NAMALWA (cell line): Measurements from ENCODE around the gene AKAP13.
"Not testable (repeated sequence)": the region's sequence is repeated elsewhere in the genome, so short reads cannot be mapped to it uniquely, and the experiment has no call there.

ENCODE experiments used
- DNase-seq: peaks from one replicate; pipeline ENCODE4 v3.0.0-alpha.2; 2015; ENCODE audit warnings: low spot score

Gene AKAP13

DNA sequence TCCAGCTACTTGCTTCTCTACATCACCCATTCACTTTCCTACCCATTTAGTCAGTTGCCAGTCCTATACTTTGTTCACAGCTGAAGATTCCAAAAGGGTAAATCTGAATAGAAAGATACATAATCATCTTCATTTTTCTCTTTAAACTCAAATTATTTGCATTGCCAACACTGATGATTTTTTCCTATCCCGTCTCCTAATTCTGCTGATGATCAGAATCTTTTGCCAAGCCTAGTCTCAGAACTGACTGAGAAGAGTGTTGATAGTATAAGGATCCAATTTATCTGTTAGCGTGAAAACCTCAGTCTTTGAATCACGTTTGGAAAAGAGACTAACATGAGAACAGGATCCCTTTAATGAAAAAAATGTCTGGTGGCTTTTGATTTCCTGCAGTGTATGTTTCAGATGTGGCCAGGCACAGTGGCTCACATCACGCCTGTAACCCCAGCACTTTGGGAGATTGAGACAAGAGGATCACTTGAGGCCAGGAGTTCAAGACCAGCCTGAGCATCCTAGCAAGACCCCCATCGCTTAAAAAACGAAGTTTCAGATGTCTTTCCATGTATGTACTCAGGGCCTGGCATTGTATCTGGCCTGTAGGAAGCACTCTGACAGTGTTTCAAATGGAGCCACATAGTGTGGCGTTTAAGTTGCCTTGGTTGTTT, 244.9 kb downstream of the AKAP13 start:
- DNase-seq: no peak

GRCh38 chr15:85625856-85626255, 245.5 kb downstream of the AKAP13 start:
- no peak for DNase-seq

GRCh38 chr15:85627213-85627935, 247.0 kb downstream of the AKAP13 start:
- no peak for DNase-seq

DNA sequence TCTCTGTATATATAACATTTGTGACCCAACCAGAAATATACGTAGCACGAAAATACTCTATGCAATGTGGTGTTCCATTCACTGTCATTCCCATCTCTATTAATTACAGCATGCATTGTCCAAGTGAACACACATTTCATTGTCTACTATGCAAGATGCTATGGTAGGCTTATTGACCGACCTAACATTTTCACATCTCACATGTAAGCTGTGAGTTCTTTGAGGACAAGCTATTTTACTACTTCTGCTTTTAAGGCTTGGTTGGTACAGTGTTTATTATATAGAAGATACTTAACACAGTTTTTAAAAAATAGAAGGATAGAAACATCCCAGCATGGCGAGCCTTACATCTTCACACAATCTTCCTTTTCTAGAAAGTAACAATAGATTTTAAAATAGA, 249.9 kb downstream of the AKAP13 start:
- DNase-seq: no peak

DNA sequence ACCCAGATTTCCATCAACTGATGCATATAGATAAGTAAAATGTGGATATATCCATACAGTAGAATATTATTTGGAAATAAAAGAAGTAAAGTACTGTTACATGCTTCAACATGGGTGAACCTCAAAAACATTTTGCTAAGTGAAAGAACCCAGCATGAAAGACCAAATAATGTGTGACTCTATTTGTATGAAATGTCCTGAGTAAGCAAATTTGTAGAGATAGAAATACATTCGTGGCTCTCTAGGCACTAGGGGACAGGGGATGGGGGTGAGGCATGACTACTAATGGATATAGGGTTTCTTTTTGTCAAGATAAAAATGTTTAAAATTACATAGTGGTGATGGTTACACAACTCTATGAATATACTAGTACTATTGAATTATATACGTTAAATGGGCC, 250.6 kb downstream of the AKAP13 start:
- no peak for DNase-seq

- no peak for DNase-seq
Observed at GRCh38 chr15:85632014-85632413, 251.6 kb downstream of the AKAP13 start.

DNA sequence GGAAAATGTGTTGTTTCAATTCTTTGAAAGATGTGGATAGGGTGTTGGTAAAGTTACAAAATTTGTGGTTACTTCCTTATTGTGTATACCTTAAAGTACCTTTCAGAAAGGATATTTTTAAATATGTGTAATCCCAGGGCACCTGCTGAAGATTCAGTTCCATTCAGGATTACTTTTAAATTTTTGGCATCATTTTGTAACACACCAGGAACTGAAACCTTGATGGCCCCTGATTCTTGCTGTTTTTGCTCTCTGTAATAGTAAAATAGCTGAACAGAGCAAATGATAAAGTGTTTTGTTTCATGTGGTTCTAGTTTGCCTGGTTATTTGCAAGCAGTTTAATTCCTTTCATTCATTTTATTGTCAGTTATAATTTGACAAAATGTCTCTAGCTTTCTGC, 253.5 kb downstream of the AKAP13 start:
- DNase-seq: no peak

DNA sequence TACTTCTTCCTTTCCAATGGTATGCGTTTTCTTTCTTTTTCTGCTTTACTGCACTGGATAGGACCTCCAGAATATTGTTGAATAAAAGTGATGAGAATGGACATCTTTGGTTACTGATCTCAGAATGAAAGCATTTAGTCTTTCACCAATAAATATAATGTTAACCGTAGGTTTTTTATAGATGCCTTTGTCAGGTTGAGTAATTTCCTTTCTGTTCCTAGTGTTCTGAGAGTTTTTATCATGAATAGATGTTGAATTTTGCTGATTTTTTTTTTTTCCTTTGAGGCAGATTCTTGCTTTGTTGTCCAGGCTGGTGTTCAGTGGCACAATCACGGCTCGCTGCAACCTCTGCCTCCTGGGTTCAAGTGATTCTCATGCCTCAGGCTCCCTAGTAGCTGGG, 255.9 kb downstream of the AKAP13 start:
- DNase-seq: no peak

- no peak for DNase-seq
Observed at GRCh38 chr15:85639752-85640381, 259.5 kb downstream of the AKAP13 start.

DNA sequence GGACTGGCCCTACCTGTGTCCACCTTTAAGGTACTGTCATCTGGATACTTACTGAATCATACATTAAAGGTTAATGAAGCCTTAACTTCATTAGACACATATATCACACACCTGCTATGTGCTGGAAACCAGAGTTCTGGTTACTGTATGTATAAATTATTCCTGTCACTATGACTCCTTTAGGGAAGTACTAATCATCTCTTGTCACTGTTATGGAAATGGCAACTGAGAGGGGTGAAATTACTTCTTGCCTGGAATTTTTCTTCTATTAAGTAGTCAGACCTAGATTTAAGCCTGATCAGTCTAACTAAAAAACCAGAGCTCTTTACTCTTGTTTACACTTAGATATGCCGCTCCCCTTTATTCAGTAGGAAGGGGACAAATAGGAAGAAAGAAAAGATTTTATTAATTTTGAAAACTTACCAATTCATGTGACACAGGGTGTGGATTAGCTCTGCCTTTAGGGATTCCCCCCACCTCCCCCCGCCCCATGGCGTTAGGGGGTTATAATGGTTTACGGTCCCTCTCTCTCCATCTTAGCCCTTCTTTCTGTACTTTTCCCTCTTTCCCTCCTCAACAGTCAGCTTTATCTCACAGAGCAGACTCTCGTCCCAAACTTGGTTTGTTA, 261.8 kb downstream of the AKAP13 start:
- DNase-seq: no peak

GRCh38 chr15:85642693-85643066, 262.3 kb downstream of the AKAP13 start:
- DNase-seq: no peak

- DNase-seq: no peak
Observed at GRCh38 chr15:85646538-85647091, 266.2 kb downstream of the AKAP13 start.

GRCh38 chr15:85649372-85649771, 269.0 kb downstream of the AKAP13 start:
- peak; percentile 40 for DNase-seq

GRCh38 chr15:85651548-85651947, 271.1 kb downstream of the AKAP13 start:
- no peak for DNase-seq

- no peak for DNase-seq
Observed at GRCh38 chr15:85652457-85652856, 272.1 kb downstream of the AKAP13 start.

DNA sequence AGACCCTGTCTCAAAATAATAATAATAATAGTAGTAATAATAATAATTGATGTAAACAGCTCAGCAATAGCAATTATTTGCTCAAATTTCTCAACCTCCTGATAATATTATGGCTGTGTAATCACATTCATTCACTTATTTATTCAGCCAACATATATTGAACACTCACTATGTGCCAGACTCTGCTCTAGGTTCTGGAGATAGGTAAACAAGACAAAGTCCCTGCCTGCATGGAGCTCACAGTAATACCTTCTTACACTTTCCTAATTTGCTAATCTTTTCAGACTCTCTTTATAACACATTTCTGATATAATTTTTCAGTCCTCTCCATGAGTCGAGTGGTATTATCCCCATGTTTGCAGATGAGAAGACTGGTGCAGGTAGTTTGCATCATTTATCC, 276.7 kb downstream of the AKAP13 start:
- no peak for DNase-seq

GRCh38 chr15:85658816-85659215, 278.4 kb downstream of the AKAP13 start:
- DNase-seq: no peak

DNA sequence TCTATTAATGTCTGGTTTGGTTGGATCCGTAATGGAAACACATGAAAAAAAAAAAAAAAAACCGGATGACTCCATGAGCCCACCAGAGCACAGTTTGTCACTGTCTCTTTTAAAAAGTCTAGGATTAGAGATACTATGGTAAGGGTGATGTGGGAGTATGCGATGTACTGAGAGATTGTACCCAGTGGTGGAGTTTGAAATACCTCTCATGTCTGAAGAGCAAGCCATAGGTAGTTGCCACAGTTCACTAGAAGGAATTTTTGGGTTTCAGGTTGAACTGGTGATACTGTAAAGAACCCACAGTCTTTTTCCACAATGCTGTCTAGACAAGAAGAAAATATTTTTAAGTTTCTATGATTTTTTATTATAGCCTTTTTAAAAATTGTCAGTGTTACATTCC, 281.5 kb downstream of the AKAP13 start:
- no peak for DNase-seq

DNA sequence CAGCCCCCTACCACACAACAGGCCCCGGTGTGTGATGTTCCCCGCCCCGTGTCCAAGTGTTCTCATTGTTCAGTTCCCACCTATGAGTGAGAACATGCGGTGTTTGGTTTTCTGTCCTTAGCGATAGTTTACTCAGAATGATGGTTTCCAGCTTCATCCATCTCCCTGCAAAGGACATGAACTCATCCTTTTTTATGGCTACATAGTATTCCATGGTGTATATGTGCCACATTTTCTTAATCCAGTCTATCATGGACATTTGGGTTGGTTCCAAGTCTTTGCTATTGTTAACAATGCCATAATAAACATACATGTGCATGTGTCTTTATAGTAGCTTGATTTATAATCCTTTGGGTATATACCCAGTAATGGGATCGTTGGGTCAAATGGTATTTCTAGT, 285.3 kb downstream of the AKAP13 start:
- DNase-seq: not testable (repeated sequence)

DNA sequence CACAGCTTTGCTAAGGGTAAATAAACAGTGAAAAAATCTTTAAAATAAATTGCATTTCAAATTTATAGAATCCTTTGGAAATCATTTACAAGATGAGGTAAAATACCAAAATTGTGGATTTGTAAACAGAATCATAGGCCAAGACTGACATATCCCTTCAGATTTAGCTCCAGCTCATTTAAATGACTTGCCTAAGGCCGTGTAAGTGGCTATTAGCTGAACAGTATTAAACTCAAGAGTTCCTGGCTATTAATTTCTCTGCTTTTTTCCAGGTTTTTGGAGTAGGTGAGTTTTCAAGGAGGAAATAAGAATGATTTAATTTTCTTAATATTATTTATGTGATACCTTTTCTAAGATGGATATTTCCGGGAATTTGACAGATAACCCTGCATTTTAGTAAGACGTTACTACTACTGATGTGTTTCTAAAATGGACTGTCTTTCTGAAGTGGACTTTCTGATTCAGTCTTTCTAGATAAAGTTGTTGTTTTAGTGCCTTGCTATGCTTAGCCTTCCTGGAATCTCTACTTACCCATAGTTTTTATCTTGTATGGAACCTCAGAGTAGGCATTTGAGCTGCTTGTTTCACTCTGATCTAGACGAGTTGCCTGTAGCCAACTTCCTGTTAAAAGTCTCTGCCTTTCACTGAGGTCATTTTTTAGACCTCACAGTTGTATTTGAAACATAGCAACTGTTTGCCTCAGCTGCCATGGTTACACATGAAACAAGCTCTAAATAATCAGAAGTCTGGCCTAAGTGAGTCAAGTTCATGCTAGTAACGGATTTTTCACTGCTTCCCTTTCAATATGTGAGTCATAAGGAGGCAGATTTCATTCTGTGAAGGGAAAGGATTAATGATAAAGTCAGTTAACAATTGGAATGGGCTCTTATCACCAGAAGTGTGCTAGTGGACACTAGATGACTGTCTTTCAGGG, 287.4 kb downstream of the AKAP13 start:
- peak; percentile 57 for DNase-seq

DNA sequence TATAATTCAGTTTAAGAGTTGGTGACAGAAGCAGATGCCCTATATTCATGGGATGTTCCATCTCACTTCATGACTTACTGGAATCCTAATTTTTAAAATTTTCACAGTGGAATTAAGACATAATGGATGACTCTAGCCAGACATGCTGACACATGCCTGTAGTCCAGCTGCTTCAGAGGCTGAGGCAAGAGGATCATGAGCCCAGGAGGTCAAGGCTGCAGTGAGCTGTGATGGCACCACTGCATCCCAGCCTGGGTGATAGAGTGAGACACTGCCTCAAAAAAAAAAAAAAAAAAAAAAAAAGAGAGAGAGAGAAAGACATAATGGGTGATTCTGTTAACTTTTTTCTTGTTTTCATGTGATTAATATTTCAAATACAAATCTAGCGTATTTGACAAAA, 290.8 kb downstream of the AKAP13 start:
- DNase-seq: no peak
